HL-60 (cell line): ENCODE results near the gene MYO5B.
"Not testable (repeated sequence)": the region's sequence is repeated elsewhere in the genome, so short reads cannot be mapped to it uniquely, and the experiment has no call there.

ENCODE experiments used
- CTCF ChIP-seq: IDR thresholded peaks from one replicate; pipeline ENCODE4 v1.5.1; 2011; ENCODE audit warnings: low read length, control low read depth, inconsistent platforms; ENCODE audit not compliant: insufficient read depth
- GABPA ChIP-seq: IDR thresholded peaks from 2 replicates; pipeline ENCODE4 v1.6.1; 2012; ENCODE audit warnings: low read depth
- POLR2AphosphoS5 ChIP-seq: IDR thresholded peaks from 2 replicates; pipeline ENCODE4 v1.6.1; 2012; ENCODE audit warnings: low read depth
- REST ChIP-seq: IDR thresholded peaks from 2 replicates; pipeline ENCODE4 v1.6.1; 2012; ENCODE audit warnings: low read depth; ENCODE audit not compliant: insufficient replicate concordance

GRCh38 chr18:49837316-49837835, 357.6 kb downstream of the MYO5B start:
- TF ChIP-seq CTCF, POLR2AphosphoS5, REST, GABPA: not testable (repeated sequence)
